Measurements from ENCODE around the gene MCF2L2. TPM values are rescaled to one million over a fixed set of nuclear protein-coding genes. Genes with fewer than 3 reads are reported as not detected.

Gene MCF2L2
- total and polyA plus RNA-seq, 9 of the 15 experiments (the other 6 are each of a cell fraction or from before 2014, with no cell fraction given): 0.56 to 4.2 (median 3.0) TPM

DNA sequence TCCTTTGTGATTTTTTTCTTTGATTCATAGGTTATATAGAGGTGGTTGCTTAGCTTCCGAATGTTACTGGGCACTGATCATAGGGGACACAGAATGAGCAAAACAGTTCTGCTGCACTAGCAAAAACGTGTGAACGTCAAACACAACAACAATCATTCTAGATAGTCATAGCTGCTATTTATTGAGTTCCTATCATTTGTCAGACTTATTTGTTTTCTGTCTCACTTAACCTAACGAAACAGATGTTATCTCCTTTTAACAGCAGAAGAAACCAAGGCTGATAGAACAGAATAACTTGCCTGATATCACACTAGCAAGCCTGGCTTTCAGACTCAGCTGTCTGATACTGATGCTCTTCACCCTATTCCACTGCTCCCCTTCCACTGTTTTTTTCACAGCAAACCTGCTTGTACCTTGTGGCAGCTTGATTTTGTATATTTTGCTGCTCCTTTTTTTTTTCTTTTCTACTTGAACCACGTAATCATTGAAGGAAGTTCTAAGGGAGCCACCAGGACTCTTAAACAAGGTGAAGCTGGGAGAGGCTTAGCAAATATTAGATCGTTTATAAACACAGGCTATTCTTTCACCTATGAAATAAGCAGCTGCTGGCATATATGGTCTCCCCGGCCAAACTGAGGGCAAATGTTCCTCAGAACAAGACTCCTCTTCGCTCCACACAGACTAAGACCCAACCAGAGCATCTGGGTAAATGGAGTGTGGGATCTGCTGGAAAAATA is 78.8 kb downstream of the MCF2L2 start:
- intact Hi-C loops (cut with micrococcal nuclease): loop anchor here (10.0 kb wide), 1 partner anchor 95 kb away; the partner anchor contains the start of gene B3GNT5
- POLR2A ChIA-PET: interaction anchor here (0.6 to 1.0 kb wide), 2 partner anchors 21 to 92 kb away, joined by 3 read pairs; no protein-coding TSS in a partner anchor
- Histone ChIP-seq H2AFZ (ENCODE audit: low read depth, low read length) (peak overlapping the region; percentile 77), H4K20me1 (replicated peaks; ENCODE audit: control insufficient read depth, insufficient read depth, low read length) (no peaks in the 10 kb centered on the region), H3K4me1 (replicated peaks in 1 of 2; ENCODE audit: control insufficient read depth in 2 of 2, insufficient read depth in 2 of 2, low read length in 2 of 2) (peaks cover 14 to 22% of the 10 kb centered on the region in 2 experiments), H3K9me3 (replicated peaks; ENCODE audit: control insufficient read depth, insufficient read depth, low read depth, low read length) (no peaks in the 10 kb centered on the region; the same call in 1 of the 2 replicates), H3K27ac (ENCODE audit: extremely low read depth, low read depth, low read length) (peak overlapping the region; percentile 17; the same call in 1 of the 3 replicates), H3K79me2 (ENCODE audit: control insufficient read depth, insufficient read depth, low read length) (no peaks in the 10 kb centered on the region), H3K27me3 (ENCODE audit: control insufficient read depth in 2 of 2, insufficient read depth in 2 of 2, low read length in 2 of 2) (no peaks in the 10 kb centered on the region), H3K9me1 (ENCODE audit: control insufficient read depth, insufficient read depth, low read length) (no peaks in the 10 kb centered on the region), H3K9ac (ENCODE audit: insufficient read depth in 1 of 2, low read depth in 2 of 2, low read length in 2 of 2) (peak overlapping the region in 1 of 2 experiments; percentile 26; a peak in 1 of 4 replicates), H3K4me3 (no peak overlapping the region), H3K4me2 (ENCODE audit: insufficient read depth, low read length) (peak overlapping the region; percentile 40), H3K36me3 (ENCODE audit: control insufficient read depth, insufficient read depth, low read length) (no peaks in the 10 kb centered on the region)
- WGBS (ENCODE audit: insufficient coverage, low coverage, missing lambda C conversion rate): 18% methylated on average over 8 of the region's 8 CpGs
- DNase-seq (ENCODE audit: extremely low read depth in 1 of 4, low spot score in 3 of 4): peak in 1 of 4 experiments; percentile 37
- CTCF ChIA-PET (ENCODE audit: low intra/inter-chr PET ratio): no interaction called here
- ATAC-seq: peak; percentile 64
- no TSS peak for BruUV-seq (replicated peaks)
- in situ Hi-C loops (cut with MboI): no loop called here
- no peak for FAIRE-seq
- TF ChIP-seq C11orf30 (IDR thresholded peaks at IDR 0.05; ENCODE audit: low read depth): peak; percentile 56; the same call in 1 of the 2 replicates
- no peak for TF ChIP-seq FOSL1 (tag; conservative IDR thresholded peaks at IDR 0.05)
- 0 out of 2 replicates have a peak, but pooled peaks have one; percentile 35 for TF ChIP-seq SMARCC2 (IDR thresholded peaks at IDR 0.05; ENCODE audit: low read depth)
- TF ChIP-seq CTBP1 (IDR thresholded peaks at IDR 0.05; ENCODE audit: borderline replicate concordance): peak; percentile 42; the same call in 1 of the 2 replicates
- peak; percentile 51; the same call in 1 of the 2 replicates for TF ChIP-seq CBFA2T2 (conservative IDR thresholded peaks at IDR 0.05)
- peak; percentile 75 for TF ChIP-seq CBFA2T3 (IDR thresholded peaks at IDR 0.05)
- no peak for TF ChIP-seq PHF8 (IDR thresholded peaks at IDR 0.05; ENCODE audit: borderline replicate concordance, low read length)
- peak; percentile 69 for TF ChIP-seq MEIS2 (IDR thresholded peaks at IDR 0.05; ENCODE audit: partially characterized antibody)
- TF ChIP-seq ARID1B (IDR thresholded peaks at IDR 0.05): peak; percentile 65
- TF ChIP-seq SOX6 (IDR thresholded peaks at IDR 0.05): peak; percentile 81
- TF ChIP-seq NCOR1 (IDR thresholded peaks at IDR 0.05): peak; percentile 29; the same call in 1 of the 2 replicates
- no peak for TF ChIP-seq ETS2 (tag; IDR thresholded peaks at IDR 0.05; ENCODE audit: borderline replicate concordance, poor library complexity, severe bottlenecking)
- no peak for TF ChIP-seq ZBTB49 (CRISPR knock-in tag; IDR thresholded peaks at IDR 0.05; ENCODE audit: borderline replicate concordance)
- TF ChIP-seq LCOR (CRISPR knock-in tag; IDR thresholded peaks at IDR 0.05): no peak
- 0 out of 2 replicates have a peak, but pooled peaks have one; percentile 21 for TF ChIP-seq ATF7 (IDR thresholded peaks at IDR 0.05)
- 0 out of 2 replicates have a peak, but pooled peaks have one; percentile 12 for TF ChIP-seq MTA2 (IDR thresholded peaks at IDR 0.05; ENCODE audit: low read depth)
